GM12872 (cell line): Measurements from ENCODE around the gene BCS1L.

Experiments used
- TF ChIP-seq, protein P1 (sequence below): IDR thresholded peaks from 3 replicates; pipeline ENCODE4 v1.5.1; 2011; ENCODE audit warnings: low read depth, mild to moderate bottlenecking, low read length, moderate library complexity; ENCODE audit not compliant: insufficient read depth

Gene BCS1L, protein sequence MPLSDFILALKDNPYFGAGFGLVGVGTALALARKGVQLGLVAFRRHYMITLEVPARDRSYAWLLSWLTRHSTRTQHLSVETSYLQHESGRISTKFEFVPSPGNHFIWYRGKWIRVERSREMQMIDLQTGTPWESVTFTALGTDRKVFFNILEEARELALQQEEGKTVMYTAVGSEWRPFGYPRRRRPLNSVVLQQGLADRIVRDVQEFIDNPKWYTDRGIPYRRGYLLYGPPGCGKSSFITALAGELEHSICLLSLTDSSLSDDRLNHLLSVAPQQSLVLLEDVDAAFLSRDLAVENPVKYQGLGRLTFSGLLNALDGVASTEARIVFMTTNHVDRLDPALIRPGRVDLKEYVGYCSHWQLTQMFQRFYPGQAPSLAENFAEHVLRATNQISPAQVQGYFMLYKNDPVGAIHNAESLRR

DNA sequence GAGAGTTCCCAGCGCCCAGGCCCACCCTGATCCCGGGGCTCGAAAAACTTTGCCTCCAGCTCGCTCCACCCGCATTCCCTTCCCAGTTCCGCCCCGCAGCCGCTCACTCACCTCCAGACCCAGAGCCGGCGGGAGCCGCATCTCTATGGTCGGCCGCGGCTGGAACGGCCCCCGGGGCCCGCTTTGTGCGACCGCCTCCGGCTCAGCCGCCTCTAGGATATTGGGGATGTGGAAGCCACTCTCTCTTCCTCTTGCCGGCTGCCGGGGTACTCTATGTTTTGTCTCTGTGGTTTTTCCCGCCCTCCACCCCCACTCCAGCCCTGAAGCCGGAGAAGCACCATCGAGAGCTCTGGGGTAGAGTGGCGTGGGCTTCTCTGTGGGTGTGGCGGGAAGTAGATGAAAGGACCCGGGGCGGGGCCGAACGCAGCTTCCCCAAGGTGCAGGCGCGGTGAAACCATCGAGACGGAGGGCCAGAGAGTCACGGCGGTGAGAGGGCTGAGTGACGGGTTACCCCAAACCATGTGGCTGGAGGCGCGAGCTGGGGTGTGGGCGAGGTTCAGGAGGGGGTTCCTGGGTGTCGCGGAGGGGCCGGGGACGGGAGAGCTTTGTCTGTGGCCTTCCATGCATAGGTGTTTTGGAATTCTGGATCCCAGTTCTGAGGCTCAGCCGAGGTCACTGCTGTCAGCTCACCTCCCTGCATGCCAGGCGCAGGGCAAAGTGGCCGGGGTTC lies at the start of gene BCS1L, which contains the start of gene ZNF142:
Gene BCS1L (plus strand): TSS at position 426 of the 730 bp plus-strand sequence. CDS start 1,305 bp downstream, outside the sequence.
Gene ZNF142 (minus strand): TSS at position 366 of the 730 bp plus-strand sequence. CDS start 3,194 bp downstream, outside the sequence.
- TF ChIP-seq, protein P1, sequence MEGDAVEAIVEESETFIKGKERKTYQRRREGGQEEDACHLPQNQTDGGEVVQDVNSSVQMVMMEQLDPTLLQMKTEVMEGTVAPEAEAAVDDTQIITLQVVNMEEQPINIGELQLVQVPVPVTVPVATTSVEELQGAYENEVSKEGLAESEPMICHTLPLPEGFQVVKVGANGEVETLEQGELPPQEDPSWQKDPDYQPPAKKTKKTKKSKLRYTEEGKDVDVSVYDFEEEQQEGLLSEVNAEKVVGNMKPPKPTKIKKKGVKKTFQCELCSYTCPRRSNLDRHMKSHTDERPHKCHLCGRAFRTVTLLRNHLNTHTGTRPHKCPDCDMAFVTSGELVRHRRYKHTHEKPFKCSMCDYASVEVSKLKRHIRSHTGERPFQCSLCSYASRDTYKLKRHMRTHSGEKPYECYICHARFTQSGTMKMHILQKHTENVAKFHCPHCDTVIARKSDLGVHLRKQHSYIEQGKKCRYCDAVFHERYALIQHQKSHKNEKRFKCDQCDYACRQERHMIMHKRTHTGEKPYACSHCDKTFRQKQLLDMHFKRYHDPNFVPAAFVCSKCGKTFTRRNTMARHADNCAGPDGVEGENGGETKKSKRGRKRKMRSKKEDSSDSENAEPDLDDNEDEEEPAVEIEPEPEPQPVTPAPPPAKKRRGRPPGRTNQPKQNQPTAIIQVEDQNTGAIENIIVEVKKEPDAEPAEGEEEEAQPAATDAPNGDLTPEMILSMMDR = no peak

DNA sequence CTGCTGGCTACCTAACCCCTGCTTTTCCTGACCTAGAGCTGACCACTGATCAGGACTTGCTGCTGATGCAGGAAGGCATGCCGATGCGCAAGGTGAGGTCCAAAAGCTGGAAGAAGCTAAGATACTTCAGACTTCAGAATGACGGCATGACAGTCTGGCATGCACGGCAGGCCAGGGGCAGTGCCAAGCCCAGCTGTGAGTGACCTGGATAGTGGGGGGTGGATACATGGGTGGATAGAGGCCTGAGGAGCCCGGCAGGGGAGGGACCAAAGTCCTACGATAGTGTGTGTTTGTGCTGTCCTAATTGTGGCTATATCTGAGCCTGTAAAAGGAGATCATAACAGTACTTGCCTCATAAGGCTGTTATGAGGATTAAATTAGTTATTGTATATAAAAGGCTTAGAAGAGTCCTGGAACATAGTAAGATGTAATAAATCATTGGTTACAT lies 43.6 kb upstream of the BCS1L start:
- TF ChIP-seq, protein P1 = no peak

DNA sequence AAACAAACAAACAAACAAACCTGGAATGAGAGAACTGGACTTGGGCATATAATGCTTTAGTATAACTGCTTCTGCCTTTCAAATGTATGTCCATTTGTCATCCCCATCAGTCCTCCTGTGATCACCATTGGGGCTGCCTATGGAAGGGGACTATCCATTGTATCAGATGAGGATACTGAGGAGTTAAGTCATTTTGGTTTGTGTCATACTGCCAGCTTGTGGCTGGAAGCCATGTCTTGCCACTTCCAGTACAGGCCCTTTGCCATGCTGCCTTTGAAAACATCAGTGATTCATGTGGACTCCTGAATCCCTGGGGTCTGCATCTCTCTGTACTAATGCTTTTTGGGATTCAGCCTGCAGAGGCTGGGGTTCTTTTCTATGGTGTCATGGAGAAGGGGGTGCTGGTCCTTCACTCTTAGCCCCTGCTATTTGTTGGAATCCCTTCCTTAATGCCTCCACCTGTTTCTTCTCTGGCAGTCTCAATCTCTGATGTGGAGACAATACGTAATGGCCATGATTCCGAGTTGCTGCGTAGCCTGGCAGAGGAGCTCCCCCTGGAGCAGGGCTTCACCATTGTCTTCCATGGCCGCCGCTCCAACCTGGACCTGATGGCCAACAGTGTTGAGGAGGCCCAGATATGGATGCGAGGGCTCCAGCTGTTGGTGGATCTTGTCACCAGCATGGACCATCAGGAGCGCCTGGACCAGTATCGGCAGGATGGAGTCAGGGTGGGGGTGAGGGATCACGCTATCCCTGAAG lies 41.2 kb upstream of the BCS1L start:
- TF ChIP-seq, protein P1 = peak; percentile 30; the same call in 2 of the 3 replicates

DNA sequence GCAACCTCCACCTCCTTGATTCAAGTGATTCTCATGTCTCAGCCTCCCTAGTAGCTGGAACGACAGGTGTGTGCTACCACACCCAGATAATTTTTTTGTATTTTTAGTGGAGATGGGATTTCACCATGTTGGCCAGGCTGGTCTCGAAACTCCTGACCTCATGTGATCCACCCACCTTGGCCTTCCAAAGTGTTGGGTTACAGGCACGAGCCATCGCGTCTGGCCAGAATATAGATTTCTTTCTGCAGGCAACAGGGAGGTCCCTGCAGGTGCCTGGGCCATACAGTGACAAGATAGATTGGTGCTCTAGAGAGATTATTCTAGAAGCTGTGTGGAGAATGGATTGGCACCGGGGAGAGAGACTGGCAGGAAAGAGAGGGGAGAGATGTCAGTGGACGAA lies 38.5 kb upstream of the BCS1L start:
- TF ChIP-seq, protein P1 = no peak

DNA sequence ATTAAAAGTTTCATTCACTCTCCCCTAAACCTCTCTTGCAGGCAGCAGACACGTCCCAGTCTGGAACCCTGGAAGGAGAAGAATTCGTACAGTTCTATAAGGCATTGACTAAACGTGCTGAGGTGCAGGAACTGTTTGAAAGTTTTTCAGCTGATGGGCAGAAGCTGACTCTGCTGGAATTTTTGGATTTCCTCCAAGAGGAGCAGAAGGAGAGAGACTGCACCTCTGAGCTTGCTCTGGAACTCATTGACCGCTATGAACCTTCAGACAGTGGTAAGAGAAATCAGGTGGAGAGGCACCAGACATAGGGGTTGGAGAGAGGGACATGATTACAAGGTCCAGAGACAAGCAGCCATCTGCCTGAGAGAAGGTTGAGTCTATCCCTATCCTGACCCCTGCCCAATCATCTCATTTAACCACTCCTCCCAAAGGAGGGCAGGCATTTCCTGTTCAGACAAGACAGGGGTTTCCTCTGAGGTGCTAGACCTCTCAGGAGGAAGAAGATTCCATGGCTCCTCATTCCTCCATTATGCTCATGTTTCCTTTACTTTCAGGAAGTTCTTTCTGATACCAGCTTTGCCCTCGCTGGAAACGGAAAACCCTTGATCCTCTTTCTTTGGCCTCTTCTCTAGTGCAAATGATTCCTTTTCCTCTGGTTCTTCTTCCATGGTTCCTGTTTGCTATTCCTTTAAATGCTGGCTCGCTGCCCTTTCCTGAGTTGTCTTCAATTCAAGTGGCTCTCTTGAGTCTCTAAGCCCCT lies 36.7 kb upstream of the BCS1L start:
- TF ChIP-seq, protein P1 = no peak

DNA sequence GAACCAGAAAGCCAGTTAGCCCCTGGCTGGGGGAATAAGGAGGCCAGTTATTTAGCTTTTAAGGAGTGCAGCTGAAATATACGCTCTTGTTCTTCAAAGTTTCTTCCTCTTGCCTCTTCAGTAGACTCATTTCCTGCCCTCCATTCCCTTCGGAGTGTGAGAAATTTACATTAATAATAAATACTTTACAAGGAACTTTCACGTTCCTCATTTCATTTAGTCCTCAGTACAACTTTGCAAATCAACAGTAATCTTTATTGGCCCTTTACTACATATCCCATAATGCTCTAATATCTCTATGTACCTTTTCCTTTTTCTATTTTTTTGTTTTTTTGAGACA lies 36.1 kb upstream of the BCS1L start:
- TF ChIP-seq, protein P1 = no peak
